GM06990 (cell line): ENCODE measurements around the gene LRRC23.

Experiments used
- DNase-seq: peaks from one replicate; pipeline ENCODE4 v3.0.0-alpha.2; 2011; ENCODE audit not compliant: insufficient read length; ENCODE audit errors: extremely low read depth
- H3K27me3 ChIP-seq: replicated peaks from 2 replicates; pipeline ENCODE4 v1.6.0; 2011; ENCODE audit warnings: low read length; ENCODE audit not compliant: control insufficient read depth, insufficient read depth
- H3K36me3 ChIP-seq: 2 replicates; pipeline ENCODE4 v1.5.1; 2011; ENCODE audit warnings: low read length; ENCODE audit not compliant: control insufficient read depth, insufficient read depth
- H3K4me3 ChIP-seq: replicated peaks from 2 replicates; pipeline ENCODE4 v1.5.1; 2011; ENCODE audit warnings: low read depth, mild to moderate bottlenecking, control low read depth, low read length
- CTCF ChIP-seq: IDR thresholded peaks from 2 replicates; pipeline ENCODE4 v1.5.1; 2011; ENCODE audit warnings: low read length, control low read depth, mild to moderate bottlenecking, inconsistent platforms; ENCODE audit not compliant: insufficient read depth, poor library complexity, severe bottlenecking

The LRRC23 gene

DNA sequence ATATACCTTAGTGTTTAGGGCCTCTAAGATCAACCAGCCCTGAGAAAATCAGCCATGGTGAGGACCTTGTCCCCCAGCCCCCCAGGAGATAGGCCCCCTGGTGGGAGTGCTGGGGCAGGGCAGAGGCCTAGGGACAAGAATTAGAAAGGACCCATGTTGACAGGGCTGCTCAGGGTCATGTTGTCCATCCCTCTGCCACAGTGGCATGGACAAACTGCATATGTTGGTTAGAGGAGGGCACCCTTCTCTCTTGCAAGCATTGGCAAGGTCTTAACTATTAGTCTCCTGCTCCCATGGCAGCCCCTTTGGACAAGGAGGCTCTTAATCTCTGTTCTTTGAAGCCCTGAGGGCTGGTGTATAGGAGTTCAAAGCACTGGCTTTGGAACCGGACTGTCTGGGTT lies 45.8 kb downstream of the LRRC23 start:
- peak; percentile 68 for TF ChIP-seq CTCF
- DNase-seq, result no peak
- Histone ChIP-seq H3K36me3 (peaks cover 20% of the 10 kb centered on the region), H3K27me3 (no peaks in the 10 kb centered on the region), H3K4me3 (peak overlapping the region; percentile 86)

- DNase-seq, result peak; percentile 86
- H3K4me3 ChIP-seq, result peak within 1 kb of the TSS; percentile 86
These were observed 46.4 kb downstream of the LRRC23 start, which contains the start of gene PTPN6 for GRCh38 chr12:6950811-6951540. PTPN6 (plus strand) TSS chr12:6951356; CDS start chr12:6951513, 157 bp downstream.

DNA sequence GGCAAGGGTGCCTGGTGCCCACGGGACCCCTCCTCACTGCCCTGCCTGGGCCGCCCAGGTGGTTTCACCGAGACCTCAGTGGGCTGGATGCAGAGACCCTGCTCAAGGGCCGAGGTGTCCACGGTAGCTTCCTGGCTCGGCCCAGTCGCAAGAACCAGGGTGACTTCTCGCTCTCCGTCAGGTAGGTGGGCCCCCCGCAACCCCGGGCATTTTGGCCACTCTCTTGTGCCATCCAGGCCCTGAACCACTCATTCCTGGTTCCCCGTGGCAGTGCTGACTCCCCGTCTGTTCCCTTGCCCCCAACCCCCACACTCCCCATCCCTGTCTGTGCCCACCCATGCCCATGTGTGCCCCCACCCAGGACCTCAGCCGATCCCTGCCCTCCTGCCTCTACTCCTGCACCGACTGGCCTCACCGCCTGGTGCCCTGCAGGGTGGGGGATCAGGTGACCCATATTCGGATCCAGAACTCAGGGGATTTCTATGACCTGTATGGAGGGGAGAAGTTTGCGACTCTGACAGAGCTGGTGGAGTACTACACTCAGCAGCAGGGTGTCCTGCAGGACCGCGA lies 47.0 kb downstream of the LRRC23 start:
- no peak for TF ChIP-seq CTCF
- no peak for DNase-seq
- peak overlapping the region; percentile 86 for H3K4me3 ChIP-seq
- no peaks in the 10 kb centered on the region for H3K27me3 ChIP-seq
- H3K36me3 ChIP-seq, result peaks cover 32% of the 10 kb centered on the region

More at GRCh38 chr12:6950811-6951540, 46.4 kb downstream of the LRRC23 start, which contains the start of gene PTPN6:
- H3K27me3 ChIP-seq, result no peaks in the 10 kb centered on the region
- TF ChIP-seq CTCF, result no peak
- H3K36me3 ChIP-seq, result peaks cover 26% of the 10 kb centered on the region

GRCh38 chr12:6952121-6952862 lies 47.7 kb downstream of the LRRC23 start:
- TF ChIP-seq CTCF, result no peak
- peak overlapping the region; percentile 86 for H3K4me3 ChIP-seq
- no peak for DNase-seq
- H3K27me3 ChIP-seq, result no peaks in the 10 kb centered on the region
- H3K36me3 ChIP-seq, result peaks cover 38% of the 10 kb centered on the region

GRCh38 chr12:6952863-6953441 lies 48.3 kb downstream of the LRRC23 start:
- no peak for DNase-seq
- Histone ChIP-seq H3K27me3 (no peaks in the 10 kb centered on the region), H3K36me3 (peaks cover 42% of the 10 kb centered on the region), H3K4me3 (peak overlapping the region; percentile 86)
- no peak for TF ChIP-seq CTCF
